ENCODE measurements around the gene ALKBH1.

DNA sequence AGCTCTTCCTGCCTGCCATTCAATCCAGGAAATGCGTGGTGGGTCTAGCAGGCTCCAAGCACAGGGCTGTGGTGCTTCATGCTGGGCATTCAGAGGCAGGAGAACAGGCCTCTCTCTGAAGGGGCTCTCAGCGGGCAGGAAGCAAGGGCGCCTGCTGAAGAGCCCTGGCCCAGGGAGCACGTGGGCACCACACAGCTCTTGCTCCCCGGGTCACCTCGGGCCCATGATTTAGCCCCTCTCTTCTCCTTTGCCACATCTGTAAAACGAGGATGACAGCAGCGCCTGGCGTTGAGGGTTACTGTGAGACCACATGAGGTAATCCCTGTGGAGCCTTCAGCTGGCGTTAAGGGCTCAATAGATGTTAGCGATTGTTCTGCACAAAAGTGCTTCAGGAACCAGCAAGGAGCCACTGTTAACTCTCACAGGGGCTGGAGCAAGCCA, 53.8 kb downstream of the ALKBH1 start:
- TF ChIP-seq POLR2A (IDR thresholded peaks at IDR 0.05) (no peak), CTCF (IDR thresholded peaks at IDR 0.05) (no peak)
